GM04503 (cell line): ENCODE results near the gene HRAS.

ENCODE experiments used
- DNase-seq: peaks from one replicate; pipeline ENCODE4 v3.0.0-alpha.2; 2012; ENCODE audit warnings: low read depth

Gene HRAS

DNA sequence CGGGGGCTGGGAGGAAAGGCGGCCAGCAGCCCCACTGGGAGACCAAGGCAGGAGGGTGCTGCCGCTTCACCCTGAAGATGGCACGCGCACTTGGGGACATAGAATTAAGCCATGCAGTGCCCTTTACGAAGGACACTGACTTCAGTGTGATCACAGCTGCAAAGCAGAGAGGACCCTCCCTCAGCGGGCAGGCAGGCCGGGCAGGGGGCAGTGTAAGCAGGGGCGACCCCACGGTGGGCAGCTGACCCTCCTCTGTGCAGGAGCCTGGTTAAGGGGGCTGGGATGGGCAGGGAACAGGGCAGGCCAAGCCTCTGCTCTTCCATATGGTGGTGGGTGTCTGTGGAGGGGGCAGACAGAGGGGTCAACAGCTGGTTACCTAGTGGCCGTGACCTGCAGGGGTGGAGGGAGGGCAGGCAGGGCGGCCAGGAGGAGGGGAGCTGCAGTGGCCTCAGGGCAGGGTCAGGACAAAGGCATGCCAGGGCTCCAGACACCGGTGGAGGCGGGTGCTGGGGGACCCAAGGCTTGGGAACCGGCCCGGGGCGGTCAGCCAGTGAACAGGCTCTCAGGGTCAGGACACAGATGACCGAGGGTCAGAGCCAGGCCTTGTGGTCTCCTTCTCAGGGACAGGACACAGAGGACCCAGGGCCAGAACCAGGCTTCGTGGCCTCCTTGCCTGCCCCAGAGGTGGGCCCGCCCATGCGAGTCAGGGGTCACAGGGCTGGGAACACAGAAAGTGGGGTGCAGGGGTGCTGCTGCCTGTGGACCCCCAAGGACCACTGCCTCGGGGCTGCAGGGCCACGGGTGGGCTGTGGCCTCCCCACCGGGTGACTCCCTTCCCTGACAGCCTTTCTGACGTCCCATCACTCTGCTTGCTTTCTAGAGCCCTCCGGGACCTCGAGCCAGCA lies 18.0 kb upstream of the HRAS start:
- DNase-seq = no peak

DNA sequence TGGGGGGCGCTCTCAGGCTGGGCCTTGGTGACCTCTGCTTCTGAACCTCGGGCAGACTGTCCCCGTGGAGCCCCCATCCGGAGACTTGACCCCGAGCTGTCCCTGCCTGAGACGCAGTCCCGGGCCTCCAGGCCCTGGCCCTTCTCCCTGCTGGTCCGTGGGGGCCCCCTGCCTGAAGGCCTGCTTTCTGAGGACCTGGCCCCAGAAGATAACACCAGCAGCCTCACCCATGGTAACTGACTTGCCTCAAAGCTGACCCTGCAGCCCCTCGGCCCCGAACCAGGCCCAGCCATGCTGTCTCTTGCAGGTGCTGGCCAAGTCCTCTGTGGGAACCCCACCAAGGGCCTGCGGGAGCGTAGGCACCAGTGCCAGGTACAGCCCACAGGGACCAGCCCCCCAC lies 16.2 kb upstream of the HRAS start:
- DNase-seq = no peak

DNA sequence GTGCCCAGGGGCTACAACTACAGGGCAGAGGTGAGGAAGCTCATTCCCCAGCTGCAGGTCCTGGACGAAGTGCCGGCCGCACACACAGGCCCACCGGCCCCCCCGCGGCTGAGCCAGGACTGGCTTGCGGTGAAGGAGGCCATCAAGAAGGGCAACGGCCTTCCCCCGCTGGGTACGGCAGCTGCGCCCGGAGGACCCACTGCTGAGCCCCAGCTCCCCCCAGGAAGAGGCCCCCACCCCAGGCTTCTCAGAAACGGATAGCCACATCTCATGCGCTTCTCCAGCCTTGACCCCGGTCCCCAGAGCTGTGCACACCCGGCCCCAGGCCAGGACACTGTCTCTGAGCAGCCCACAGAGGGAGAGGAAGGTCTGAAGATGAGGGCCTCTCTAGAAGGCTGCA lies 15.8 kb upstream of the HRAS start:
- no peak for DNase-seq

DNA sequence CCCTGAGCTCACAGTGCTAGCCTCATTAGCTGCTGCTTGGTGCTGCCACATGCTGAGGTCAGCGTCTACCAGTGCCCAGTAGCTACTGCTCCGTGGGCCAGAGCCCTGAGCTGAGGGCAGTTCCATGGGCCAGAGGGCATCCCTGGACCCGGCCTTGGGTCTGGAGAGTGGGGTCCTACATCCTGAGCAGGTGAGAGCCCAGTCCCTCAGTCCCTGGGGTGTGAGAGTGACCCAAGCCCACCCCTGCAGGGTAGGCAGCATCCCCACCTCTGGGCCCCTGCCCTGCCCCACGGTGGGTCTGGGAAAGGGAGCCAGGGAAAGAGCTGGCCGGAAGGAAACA lies 15.3 kb upstream of the HRAS start:
- no peak for DNase-seq

DNA sequence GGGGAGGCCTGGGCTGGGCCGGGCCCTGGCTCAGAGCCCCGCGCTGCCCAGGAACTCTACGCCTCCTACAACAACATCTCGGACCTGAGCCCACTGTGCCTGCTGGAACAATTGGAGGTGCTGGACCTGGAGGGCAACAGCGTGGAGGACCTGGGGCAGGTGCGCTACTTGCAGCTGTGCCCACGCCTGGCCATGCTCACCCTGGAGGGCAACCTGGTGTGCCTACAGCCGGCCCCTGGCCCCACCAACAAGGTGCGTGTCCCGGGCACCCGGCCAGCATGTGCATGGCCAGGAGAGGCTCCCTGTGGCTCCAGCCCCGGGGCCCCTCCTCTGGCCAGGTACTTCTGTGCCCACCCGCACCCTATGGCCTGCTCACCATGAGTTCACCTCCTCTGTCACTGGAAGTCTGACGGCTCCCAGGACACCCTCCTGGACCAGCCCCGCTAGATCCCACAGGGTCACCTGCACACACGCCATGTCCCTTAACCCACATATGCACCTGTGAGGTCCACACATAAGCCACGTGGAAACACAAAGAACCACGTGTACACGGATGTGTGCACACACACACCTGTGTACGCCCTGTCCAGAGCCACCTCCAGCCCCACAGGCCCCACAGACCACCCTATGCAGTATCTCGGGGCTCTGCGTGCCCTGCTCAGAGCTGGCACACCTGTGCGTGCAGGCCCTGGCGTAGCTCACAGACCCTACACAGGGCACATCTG lies 14.8 kb upstream of the HRAS start:
- no peak for DNase-seq

DNA sequence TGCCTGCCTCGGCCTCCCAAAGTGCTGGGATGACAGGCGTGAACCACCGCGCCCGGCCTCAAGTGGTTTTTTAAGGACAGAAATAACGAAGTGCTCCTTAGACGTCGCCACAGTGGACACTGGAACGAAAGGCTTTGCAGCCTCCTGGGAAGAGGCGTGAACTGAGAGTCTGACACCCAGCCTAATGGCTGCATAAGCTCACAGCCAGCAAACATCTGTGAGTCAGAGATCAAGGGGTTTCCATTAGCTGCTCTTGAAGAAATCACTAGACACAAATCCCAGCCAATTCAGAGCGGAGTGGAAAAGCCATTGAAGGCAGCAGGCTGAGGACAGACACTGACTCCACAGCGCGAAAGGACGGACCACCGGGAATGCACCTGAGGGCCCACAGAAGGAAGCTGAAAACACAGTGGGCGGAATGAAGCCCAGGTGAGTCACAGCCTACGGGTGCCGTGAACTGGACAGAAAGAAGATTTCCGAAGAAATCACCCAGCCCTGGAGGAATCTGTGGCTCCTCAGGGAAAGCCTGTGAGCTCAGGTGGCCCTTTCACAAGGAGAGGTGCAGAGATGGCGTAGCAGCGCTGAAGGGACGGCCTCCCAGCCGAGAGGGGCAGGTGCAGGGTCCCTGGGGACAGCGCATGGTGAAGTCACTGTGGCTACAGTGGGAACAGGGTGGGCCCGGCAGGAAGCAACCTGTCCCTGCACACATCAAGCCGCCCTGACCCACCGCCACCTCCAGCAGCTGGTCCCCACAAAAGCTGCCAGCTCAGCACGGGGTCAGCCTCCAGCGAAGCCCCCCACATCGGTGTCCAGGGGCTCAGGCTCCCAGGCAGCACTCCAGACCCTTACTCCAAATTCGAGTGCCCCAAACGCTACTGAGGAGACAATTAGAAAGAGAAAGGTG lies 13.6 kb upstream of the HRAS start:
- no peak for DNase-seq

GRCh38 chr11:545171-545570 lies 9.8 kb upstream of the HRAS start:
- no peak for DNase-seq

DNA sequence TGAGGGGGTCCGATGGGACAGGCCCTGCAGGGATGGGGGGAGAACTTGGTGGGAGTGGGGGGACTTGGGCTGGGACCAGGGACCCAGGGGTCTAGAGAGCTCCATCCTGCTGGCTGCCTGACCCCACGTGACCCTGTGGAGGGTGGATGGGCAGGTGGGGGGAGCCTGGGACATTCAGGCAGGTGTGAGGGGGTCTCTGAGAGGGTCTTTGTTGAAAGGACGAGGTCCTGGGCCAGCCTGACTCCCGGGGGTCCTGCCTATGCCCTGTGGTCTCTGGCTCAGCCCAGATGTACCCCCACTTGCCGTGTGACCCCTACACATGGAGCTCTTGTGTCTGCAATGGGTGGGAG lies 9.4 kb upstream of the HRAS start:
- DNase-seq = no peak

DNA sequence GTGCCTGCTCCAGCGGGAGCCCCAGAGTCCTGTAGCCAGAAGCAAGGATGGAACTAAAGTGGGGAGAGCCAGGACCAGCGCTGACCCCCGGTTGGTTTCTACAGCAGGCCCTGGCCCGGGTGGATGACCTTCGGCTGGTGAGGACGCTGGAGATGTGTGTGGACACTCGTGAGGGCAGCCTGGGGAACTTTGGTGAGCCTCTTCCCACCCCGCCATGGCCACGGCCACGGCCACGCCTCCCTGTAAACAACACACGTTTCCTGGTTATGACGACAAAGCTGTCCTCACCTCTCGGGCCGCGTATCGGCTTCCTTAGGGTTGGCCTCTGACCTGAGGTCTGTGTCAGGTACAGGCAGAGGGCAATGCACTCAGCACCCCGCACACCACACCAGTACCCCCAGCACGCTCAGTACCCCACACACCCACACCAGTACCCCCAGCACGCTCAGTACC lies 6.1 kb upstream of the HRAS start:
- no peak for DNase-seq

DNA sequence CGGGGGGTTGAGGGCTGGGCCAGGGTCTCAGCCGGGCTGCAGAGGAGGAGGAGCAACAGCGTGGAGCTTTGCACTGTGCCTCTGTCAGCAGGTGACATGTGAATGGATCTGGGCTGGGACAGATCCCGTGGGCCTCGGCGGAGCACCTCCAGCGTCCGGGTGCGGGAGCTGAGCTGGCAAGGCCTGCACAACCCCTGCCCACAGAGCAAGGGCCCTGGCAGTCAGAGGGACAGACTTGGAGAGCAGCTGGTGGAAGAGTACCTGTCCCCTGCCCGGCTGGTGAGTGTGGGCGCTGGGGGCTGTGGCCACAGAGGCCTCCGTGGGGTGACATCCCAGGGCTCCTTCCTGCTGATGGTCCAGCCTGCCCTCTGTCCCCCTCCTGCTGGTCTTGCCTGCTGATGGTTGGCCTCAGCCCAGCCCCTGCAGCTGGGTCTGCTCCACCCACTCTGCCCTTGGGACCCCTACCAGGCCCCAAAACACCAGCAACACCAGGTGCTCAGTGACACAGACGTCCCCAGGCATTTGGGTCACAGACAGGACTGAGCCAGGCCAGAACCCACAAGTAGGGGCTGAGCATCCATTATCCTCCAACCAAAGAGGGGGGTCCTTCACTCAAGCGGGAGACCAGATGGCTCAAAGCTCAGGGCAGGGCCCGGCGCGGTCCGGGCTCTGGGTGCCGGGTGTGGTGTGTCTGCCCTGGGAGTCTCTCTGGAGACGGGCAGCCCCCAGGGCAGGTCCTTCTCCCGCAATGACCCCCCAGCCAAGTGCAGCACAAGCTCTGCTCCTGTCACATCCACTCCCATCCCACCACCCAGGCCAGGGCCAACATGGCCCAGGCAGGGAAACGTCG lies 5.4 kb upstream of the HRAS start:
- DNase-seq = no peak

GRCh38 chr11:539971-540481 lies 4.7 kb upstream of the HRAS start:
- DNase-seq = no peak

DNA sequence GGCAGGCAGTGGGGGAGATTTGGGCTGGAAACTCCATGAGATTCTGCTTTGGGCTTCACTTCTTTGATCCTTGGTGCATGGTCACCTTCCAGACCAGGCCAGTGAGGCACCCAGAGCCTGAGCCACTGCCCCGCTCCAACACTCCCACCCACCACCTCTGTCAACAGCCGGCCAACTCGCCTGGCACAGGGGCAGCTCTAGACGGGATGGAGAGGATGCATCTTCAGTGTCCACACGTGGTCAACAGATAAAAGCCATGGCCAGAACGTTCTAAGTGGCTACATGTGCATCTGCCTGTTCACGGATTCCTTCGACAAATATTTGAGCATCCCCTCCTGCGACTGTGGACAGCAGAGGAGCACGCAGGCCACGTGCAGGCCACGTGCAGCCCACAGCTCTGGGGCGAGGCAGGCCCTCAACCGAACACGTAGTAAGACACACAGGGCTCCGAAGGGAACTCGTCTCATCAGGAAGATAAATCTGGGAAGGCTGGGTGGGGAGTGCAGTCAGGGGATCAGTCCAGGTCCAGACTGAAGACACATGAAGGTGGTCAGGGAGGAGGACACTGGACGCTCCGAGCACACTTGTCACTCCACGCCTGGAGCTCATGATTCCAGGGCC lies 3.2 kb upstream of the HRAS start:
- no peak for DNase-seq

- no peak for DNase-seq
Measured at GRCh38 chr11:537622-538430, 2.5 kb upstream of the HRAS start.

GRCh38 chr11:536841-537621 lies 1.7 kb upstream of the HRAS start, which contains the start of gene LRRC56:
LRRC56 (plus strand) TSS chr11:537527; CDS start chr11:540685, 3,158 bp downstream.
- DNase-seq = no peak

DNA sequence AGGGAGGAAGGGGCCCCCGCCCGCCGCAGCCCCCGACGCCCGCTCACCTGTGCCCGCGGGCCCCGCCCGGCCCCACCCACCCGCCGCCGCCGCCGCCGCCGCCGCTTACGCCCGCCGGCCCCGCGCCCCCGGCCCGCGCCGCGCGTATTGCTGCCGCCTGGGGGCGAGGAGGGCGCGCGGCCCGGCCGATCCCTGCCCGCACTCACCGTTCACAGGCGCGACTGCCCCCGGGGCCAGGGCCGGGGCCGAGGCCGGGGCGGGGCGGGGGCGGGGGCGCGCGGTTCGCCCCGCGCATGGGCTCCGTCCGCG lies 212 bp downstream of the HRAS start:
- no peak for DNase-seq

GRCh38 chr11:534396-535209 lies 773 bp downstream of the HRAS start:
- no peak for DNase-seq

DNA sequence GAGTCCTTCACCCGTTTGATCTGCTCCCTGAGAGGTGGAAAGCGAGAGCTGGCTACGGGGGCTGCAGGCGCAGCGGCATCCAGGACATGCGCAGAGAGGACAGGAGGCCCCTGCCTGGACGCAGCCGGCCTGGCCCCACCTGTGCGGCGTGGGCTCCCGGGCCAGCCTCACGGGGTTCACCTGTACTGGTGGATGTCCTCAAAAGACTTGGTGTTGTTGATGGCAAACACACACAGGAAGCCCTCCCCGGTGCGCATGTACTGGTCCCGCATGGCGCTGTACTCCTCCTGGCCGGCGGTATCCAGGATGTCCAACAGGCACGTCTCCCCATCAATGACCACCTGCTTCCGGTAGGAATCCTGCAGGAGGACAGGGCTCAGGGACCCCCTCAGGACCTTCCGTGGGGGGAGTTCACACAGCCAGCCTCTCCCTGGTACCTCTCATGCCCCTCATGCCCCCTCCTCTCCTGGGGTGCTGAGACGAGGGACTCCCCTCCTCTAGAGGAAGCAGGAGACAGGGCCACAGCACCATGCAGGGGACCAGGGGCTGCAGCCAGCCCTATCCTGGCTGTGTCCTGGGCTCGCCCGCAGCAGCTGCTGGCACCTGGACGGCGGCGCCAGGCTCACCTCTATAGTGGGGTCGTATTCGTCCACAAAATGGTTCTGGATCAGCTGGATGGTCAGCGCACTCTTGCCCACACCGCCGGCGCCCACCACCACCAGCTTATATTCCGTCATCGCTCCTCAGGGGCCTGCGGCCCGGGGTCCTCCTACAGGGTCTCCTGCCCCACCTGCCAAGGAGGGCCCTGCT lies 1.6 kb downstream of the HRAS start:
- DNase-seq = no peak
